Immature natural killer cell (primary cell): Measurements from ENCODE around the gene LIN7B. TPM values are rescaled to one million over a fixed set of nuclear protein-coding genes. Genes with fewer than 3 reads are reported as not detected.
"Not testable (repeated sequence)": the region's sequence is repeated elsewhere in the genome, so short reads cannot be mapped to it uniquely, and the experiment has no call there.

Source experiments
- DNase-seq, 3 donors: peaks; one replicate each; pipeline ENCODE4 v3.0.0; 2022; ENCODE audit warnings: mixed read lengths in 1 of 3
- H3K27ac Mint-ChIP-seq, 6 donors: one replicate each; pipeline ENCODE4 v1.8.0; 2020; ENCODE audit warnings: mixed read lengths in 6 of 6, mild to moderate bottlenecking in 5 of 6, inconsistent platforms in 4 of 6, moderate library complexity in 3 of 6
- H3K27me3 Mint-ChIP-seq, 3 donors: one replicate each; pipeline ENCODE4 v1.8.0; 2020 to 2021; ENCODE audit warnings: low read depth in 3 of 3, mild to moderate bottlenecking in 3 of 3, mixed read lengths in 3 of 3, moderate library complexity in 3 of 3, inconsistent platforms in 1 of 3
- H3K36me3 Mint-ChIP-seq, 3 donors: one replicate each; pipeline ENCODE4 v1.8.0; 2020; ENCODE audit warnings: mixed read lengths in 3 of 3, inconsistent platforms in 2 of 3, mild to moderate bottlenecking in 2 of 3
- H3K4me1 Mint-ChIP-seq, 2 donors: one replicate each; pipeline ENCODE4 v1.8.0; 2020; ENCODE audit warnings: inconsistent platforms in 2 of 2, mild to moderate bottlenecking in 2 of 2, mixed read lengths in 2 of 2, moderate library complexity in 1 of 2
- H3K4me3 Mint-ChIP-seq, 5 donors: one replicate each; pipeline ENCODE4 v1.8.0; 2020; ENCODE audit warnings: mild to moderate bottlenecking in 5 of 5, mixed read lengths in 5 of 5, inconsistent platforms in 3 of 5, moderate library complexity in 3 of 5
- H3K9me3 Mint-ChIP-seq, 6 donors: one replicate each; pipeline ENCODE4 v1.8.0; 2020; ENCODE audit warnings: mild to moderate bottlenecking in 6 of 6, mixed read lengths in 6 of 6, inconsistent platforms in 4 of 6, moderate library complexity in 3 of 6
- polyA plus RNA-seq, 3 donors: library from polyadenylated mRNA; unstranded; fragments of 300-500 nt; fragmentation: Illumina TruSeq; gene quantifications; one replicate each; pipeline ENCODE4 v1.2.3, GENCODE V29; 2021

LIN7B gene
- polyA plus RNA-seq, 3 donors from 2014 or later, result 3.2 to 6.9 (median 5.6) TPM

DNA sequence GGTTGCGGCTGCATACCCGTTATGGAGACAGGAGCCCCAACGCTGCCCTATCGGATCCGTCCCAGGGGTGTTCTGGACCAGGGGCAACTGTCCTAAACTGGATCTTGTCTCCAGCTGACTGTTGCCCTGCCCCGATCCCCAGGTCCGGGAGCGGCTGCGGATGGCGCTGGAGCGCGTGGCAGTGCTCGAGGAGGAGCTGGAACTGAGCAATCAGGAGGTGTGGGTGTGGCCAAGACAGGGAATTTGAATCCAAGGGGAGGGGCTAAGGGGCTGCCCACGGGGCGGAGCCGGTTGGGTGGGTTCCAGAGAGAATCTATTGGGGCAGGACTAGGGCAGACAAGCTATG is 15.0 kb downstream of the LIN7B start:
- Mint-ChIP-seq H3K4me1 (peaks cover 22% of the 10 kb centered on the region in 2 donors), H3K27ac (no peak overlapping the region), H3K27me3 (peaks cover 2 to 6% (median 2%) of the 10 kb centered on the region in 3 donors), H3K9me3 (no peaks in the 10 kb centered on the region), H3K4me3 (peak overlapping the region; percentile 10 to 93 (median 85)), H3K36me3 (no peaks in the 10 kb centered on the region)
- DNase-seq, result no peak

- H3K27ac Mint-ChIP-seq, result no peak overlapping the region
- no peak overlapping the region for H3K4me3 Mint-ChIP-seq
- no peaks in the 10 kb centered on the region for H3K9me3 Mint-ChIP-seq
- DNase-seq, result no peak
- H3K36me3 Mint-ChIP-seq, result no peaks in the 10 kb centered on the region
- H3K27me3 Mint-ChIP-seq, result peaks cover 2 to 4% (median 3%) of the 10 kb centered on the region in 3 donors
- peaks cover 22 to 25% of the 10 kb centered on the region in 2 donors for H3K4me1 Mint-ChIP-seq
These were observed 16.2 kb downstream of the LIN7B start for GRCh38 chr19:49130325-49130724.

- no peak overlapping the region for H3K27ac Mint-ChIP-seq
- no peak for DNase-seq
- H3K9me3 Mint-ChIP-seq, result no peaks in the 10 kb centered on the region
- peaks cover 19 to 22% of the 10 kb centered on the region in 2 donors for H3K4me1 Mint-ChIP-seq
- H3K27me3 Mint-ChIP-seq, result peaks cover 2 to 3% (median 3%) of the 10 kb centered on the region in 3 donors
- peak overlapping the region in 4 of 5 donors; percentile 64 to 86 (median 76) for H3K4me3 Mint-ChIP-seq
- H3K36me3 Mint-ChIP-seq, result peaks cover 0 to 4% (median 4%) of the 10 kb centered on the region in 3 donors
These were observed 18.9 kb downstream of the LIN7B start for GRCh38 chr19:49132974-49133609.

- peak overlapping the region; percentile 18 to 86 (median 75) for H3K4me3 Mint-ChIP-seq
- H3K9me3 Mint-ChIP-seq, result no peaks in the 10 kb centered on the region
- H3K36me3 Mint-ChIP-seq, result peaks cover 0 to 4% (median 4%) of the 10 kb centered on the region in 3 donors
- peaks cover 11 to 15% of the 10 kb centered on the region in 2 donors for H3K4me1 Mint-ChIP-seq
- DNase-seq, result peak in 2 of 3 donors; percentile 26 to 49
- H3K27ac Mint-ChIP-seq, result no peak overlapping the region
- H3K27me3 Mint-ChIP-seq, result peaks cover 0 to 3% (median 2%) of the 10 kb centered on the region in 3 donors
These were observed 19.7 kb downstream of the LIN7B start for GRCh38 chr19:49133621-49134454.

- H3K4me1 Mint-ChIP-seq, result peaks cover 7 to 13% of the 10 kb centered on the region in 2 donors
- H3K36me3 Mint-ChIP-seq, result peaks cover 0 to 4% (median 4%) of the 10 kb centered on the region in 3 donors
- H3K27me3 Mint-ChIP-seq, result peaks cover 0 to 3% (median 2%) of the 10 kb centered on the region in 3 donors
- H3K27ac Mint-ChIP-seq, result no peak overlapping the region
- H3K9me3 Mint-ChIP-seq, result no peaks in the 10 kb centered on the region
- DNase-seq, result no peak
- no peak overlapping the region for H3K4me3 Mint-ChIP-seq
These were observed 21.5 kb downstream of the LIN7B start for GRCh38 chr19:49135686-49136085.

- Mint-ChIP-seq H3K27me3 (peaks cover 0 to 5% (median 2%) of the 10 kb centered on the region in 3 donors), H3K9me3 (no peaks in the 10 kb centered on the region), H3K27ac (peak overlapping the region in 1 of 6 donors; percentile 30), H3K4me3 (no peak overlapping the region), H3K4me1 (peaks cover 7 to 15% of the 10 kb centered on the region in 2 donors), H3K36me3 (peaks cover 0 to 8% (median 4%) of the 10 kb centered on the region in 3 donors)
- no peak for DNase-seq
These were observed 22.6 kb downstream of the LIN7B start for GRCh38 chr19:49136771-49137171.

- DNase-seq, result no peak
- Mint-ChIP-seq H3K4me1 (peaks cover 16% of the 10 kb centered on the region in 2 donors), H3K4me3 (peak overlapping the region in 2 of 5 donors; percentile 13 to 62), H3K9me3 (no peaks in the 10 kb centered on the region), H3K27ac (peak overlapping the region in 1 of 6 donors; percentile 12), H3K36me3 (peaks cover 0 to 8% (median 4%) of the 10 kb centered on the region in 3 donors), H3K27me3 (peaks cover 5 to 8% (median 8%) of the 10 kb centered on the region in 3 donors)
These were observed 26.8 kb downstream of the LIN7B start for GRCh38 chr19:49140951-49141350.

GRCh38 chr19:49141352-49141751 is 27.2 kb downstream of the LIN7B start:
- Mint-ChIP-seq H3K4me1 (peaks cover 16 to 20% of the 10 kb centered on the region in 2 donors), H3K9me3 (no peaks in the 10 kb centered on the region), H3K4me3 (peak overlapping the region in 3 of 5 donors; percentile 2 to 62 (median 13)), H3K36me3 (peaks cover 0 to 8% (median 4%) of the 10 kb centered on the region in 3 donors), H3K27me3 (peaks cover 5 to 10% (median 8%) of the 10 kb centered on the region in 3 donors), H3K27ac (peak overlapping the region in 3 of 6 donors; percentile 12 to 43 (median 28))
- DNase-seq, result no peak

GRCh38 chr19:49142866-49143335 is 28.7 kb downstream of the LIN7B start:
- DNase-seq, result peak; percentile 64 to 67 (median 65)
- Mint-ChIP-seq H3K36me3 (peaks cover 0 to 4% (median 0%) of the 10 kb centered on the region in 3 donors), H3K4me1 (peaks cover 16 to 20% of the 10 kb centered on the region in 2 donors), H3K4me3 (peak overlapping the region; percentile 70 to 83 (median 76)), H3K27me3 (peaks cover 5 to 11% (median 8%) of the 10 kb centered on the region in 3 donors), H3K9me3 (no peaks in the 10 kb centered on the region), H3K27ac (peak overlapping the region in 2 of 6 donors; percentile 4 to 17)

DNA sequence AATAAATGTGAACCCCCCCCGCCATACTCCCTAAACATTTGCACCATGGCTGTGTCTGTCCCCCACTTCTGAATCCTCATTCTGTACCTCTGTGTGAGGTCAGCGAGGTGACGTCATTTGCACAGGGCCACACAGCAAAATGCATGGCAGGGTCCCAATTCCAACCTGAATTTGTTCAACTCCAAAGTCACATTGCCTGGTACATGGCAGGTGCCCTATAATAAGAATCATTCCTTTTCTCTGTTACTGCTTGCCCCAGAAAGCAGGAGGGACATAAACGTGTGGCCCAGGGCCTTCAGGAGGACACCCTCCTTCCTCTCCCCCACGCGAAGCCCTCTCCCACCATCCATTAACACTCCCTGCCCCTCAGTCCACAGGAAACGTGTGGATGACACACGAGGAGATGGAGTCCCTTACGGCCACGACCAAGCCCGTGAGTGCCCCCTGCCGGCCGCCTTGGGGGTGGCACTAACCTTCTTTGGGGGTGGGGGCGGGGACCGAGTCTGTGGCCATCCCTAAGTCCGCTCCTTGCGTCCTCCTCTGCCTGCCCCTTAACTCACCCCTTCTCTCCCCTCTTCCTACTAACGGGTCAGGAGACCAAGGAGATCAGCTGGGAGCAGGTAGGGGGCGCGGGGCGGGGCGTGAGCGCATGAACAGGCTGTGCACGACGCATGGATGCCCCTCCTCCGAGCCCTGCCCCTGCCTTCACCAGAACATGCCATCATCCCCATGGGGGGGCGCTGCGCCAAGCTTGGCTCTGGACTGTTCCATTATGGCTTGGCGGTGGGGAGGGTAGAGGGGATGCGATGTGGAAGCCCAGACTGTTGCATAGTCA is 31.6 kb downstream of the LIN7B start:
- Mint-ChIP-seq H3K4me3 (peak overlapping the region in 2 of 5 donors; percentile 31 to 51), H3K27me3 (peaks cover 8 to 16% (median 14%) of the 10 kb centered on the region in 3 donors), H3K9me3 (no peaks in the 10 kb centered on the region), H3K36me3 (peaks cover 0 to 4% (median 0%) of the 10 kb centered on the region in 3 donors), H3K27ac (peak overlapping the region in 1 of 6 donors; percentile 35), H3K4me1 (peaks cover 38 to 40% of the 10 kb centered on the region in 2 donors)
- DNase-seq, result peak; percentile 69 to 75 (median 70)

GRCh38 chr19:49146408-49146770 is 32.2 kb downstream of the LIN7B start:
- not testable (repeated sequence) for H3K36me3 Mint-ChIP-seq, DNase-seq, H3K9me3 Mint-ChIP-seq, H3K4me3 Mint-ChIP-seq, H3K27ac Mint-ChIP-seq
- Mint-ChIP-seq H3K4me1 (peaks cover 42 to 45% of the 10 kb centered on the region in 2 donors), H3K27me3 (peaks cover 8 to 14% (median 14%) of the 10 kb centered on the region in 3 donors)

- H3K9me3 Mint-ChIP-seq, result no peaks in the 10 kb centered on the region
- peak overlapping the region; percentile 61 to 85 (median 67) for H3K4me3 Mint-ChIP-seq
- no peak overlapping the region for H3K27ac Mint-ChIP-seq
- peaks cover 7 to 22% (median 8%) of the 10 kb centered on the region in 3 donors for H3K27me3 Mint-ChIP-seq
- no peak for DNase-seq
- no peaks in the 10 kb centered on the region for H3K36me3 Mint-ChIP-seq
- peaks cover 38 to 42% of the 10 kb centered on the region in 2 donors for H3K4me1 Mint-ChIP-seq
These were observed 34.0 kb downstream of the LIN7B start for GRCh38 chr19:49148044-49148682.
